GM12892 (cell line): Measurements from ENCODE around the gene SARS1.

Experiments
- POLR2A ChIP-seq: IDR thresholded peaks from 2 replicates; pipeline ENCODE4 v1.6.1; 2011; ENCODE audit warnings: low read depth, low read length, control low read depth
- TAF1 ChIP-seq: IDR thresholded peaks from 2 replicates; pipeline ENCODE4 v1.6.1; 2011; ENCODE audit warnings: low read depth, mild to moderate bottlenecking, control low read depth, low read length, borderline replicate concordance

GRCh38 chr1:109208836-109209463 is 4.8 kb upstream of the SARS1 start:
- no peak for TF ChIP-seq POLR2A
- TF ChIP-seq TAF1, result no peak
